GM19035 (cell line): ENCODE results near the gene AMHR2.
"Not testable (repeated sequence)": the region's sequence is repeated elsewhere in the genome, so short reads cannot be mapped to it uniquely, and the experiment has no call there.

Experiments used
- ATAC-seq: cut with Tn5 transposase; IDR thresholded peaks from one replicate; pipeline ENCODE4 v1.9.1; 2021; ENCODE audit not compliant: unreplicated experiment

The AMHR2 gene

GRCh38 chr12:53423597-53423996, at the start of gene AMHR2:
Gene AMHR2, plus strand, starts transcription at chr12:53423855. Its CDS starts 80 bp downstream, at chr12:53423935.
- ATAC-seq, result no peak

GRCh38 chr12:53374277-53374676, 49.4 kb upstream of the AMHR2 start:
- not testable (repeated sequence) for ATAC-seq

- ATAC-seq, result no peak
These were observed 46.9 kb upstream of the AMHR2 start for GRCh38 chr12:53376747-53377146.

- no peak for ATAC-seq
These were observed 45.4 kb upstream of the AMHR2 start for GRCh38 chr12:53378222-53378621.

GRCh38 chr12:53378724-53379388, 44.8 kb upstream of the AMHR2 start:
- no peak for ATAC-seq

- ATAC-seq, result peak; percentile 66
These were observed 44.1 kb upstream of the AMHR2 start for GRCh38 chr12:53379389-53380103.

- ATAC-seq, result peak; percentile 33
These were observed 43.4 kb upstream of the AMHR2 start, which contains the start of gene SP1 for GRCh38 chr12:53380104-53380793. Gene SP1, plus strand, starts transcription at chr12:53380176. Its CDS starts 116 bp downstream, at chr12:53380292.

- ATAC-seq, result no peak
These were observed 42.6 kb upstream of the AMHR2 start for GRCh38 chr12:53380794-53381730.

GRCh38 chr12:53381731-53382630, 41.7 kb upstream of the AMHR2 start:
- ATAC-seq, result no peak

GRCh38 chr12:53383258-53383657, 40.4 kb upstream of the AMHR2 start:
- no peak for ATAC-seq

GRCh38 chr12:53386381-53386780, 37.3 kb upstream of the AMHR2 start:
- ATAC-seq, result not testable (repeated sequence)

- ATAC-seq, result no peak
These were observed 34.7 kb upstream of the AMHR2 start for GRCh38 chr12:53388932-53389331.

GRCh38 chr12:53389702-53390101, 34.0 kb upstream of the AMHR2 start:
- no peak for ATAC-seq

GRCh38 chr12:53391724-53392123, 31.9 kb upstream of the AMHR2 start:
- no peak for ATAC-seq

- ATAC-seq, result no peak
These were observed 23.8 kb upstream of the AMHR2 start for GRCh38 chr12:53399896-53400295.

- not testable (repeated sequence) for ATAC-seq
These were observed 21.3 kb upstream of the AMHR2 start for GRCh38 chr12:53402351-53402750.

GRCh38 chr12:53402871-53403270, 20.8 kb upstream of the AMHR2 start:
- no peak for ATAC-seq

GRCh38 chr12:53410951-53411350, 12.7 kb upstream of the AMHR2 start:
- no peak for ATAC-seq

- no peak for ATAC-seq
These were observed 10.0 kb upstream of the AMHR2 start for GRCh38 chr12:53413485-53414204.
